GM10266 (cell line): ENCODE results near the gene SIPA1L3.
"Not testable (repeated sequence)": the region's sequence is repeated elsewhere in the genome, so short reads cannot be mapped to it uniquely, and the experiment has no call there.

Source experiments
- DNase-seq: peaks from one replicate; pipeline ENCODE4 v3.0.0; 2012; ENCODE audit errors: extremely low spot score
- CTCF ChIP-seq: IDR thresholded peaks from 2 replicates; pipeline ENCODE4 v1.5.1; 2012; ENCODE audit warnings: mild to moderate bottlenecking, low read depth; ENCODE audit not compliant: control insufficient read depth, insufficient read depth; ENCODE audit errors: missing control alignments

Gene SIPA1L3

GRCh38 chr19:38023671-38024541, 116.9 kb downstream of the SIPA1L3 start:
- no peak for DNase-seq
- no peak for TF ChIP-seq CTCF

- DNase-seq = no peak
- TF ChIP-seq CTCF = no peak
Observed at GRCh38 chr19:38024992-38025908, 118.2 kb downstream of the SIPA1L3 start.

DNA sequence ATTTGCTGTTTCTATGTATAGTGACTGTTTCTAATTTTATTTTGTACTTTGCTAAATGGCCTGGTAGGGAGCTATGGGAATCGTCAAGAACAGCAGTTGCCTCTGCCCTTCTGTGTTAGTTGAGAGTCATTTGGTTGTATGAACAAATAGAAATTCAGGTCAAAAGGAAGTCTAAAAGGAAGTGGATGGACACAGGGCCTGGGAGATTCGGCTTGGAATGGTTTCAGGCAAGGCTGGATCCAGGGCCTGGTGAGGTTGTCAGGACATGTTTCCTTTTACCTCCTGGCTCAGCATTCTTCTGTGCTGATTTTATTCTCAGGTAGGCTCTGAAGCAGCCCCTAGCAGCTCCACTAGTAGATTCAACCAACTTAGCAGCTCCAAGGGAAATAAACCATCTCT, 118.9 kb downstream of the SIPA1L3 start:
- DNase-seq = no peak
- TF ChIP-seq CTCF = no peak

- TF ChIP-seq CTCF = no peak
- no peak for DNase-seq
Observed at GRCh38 chr19:38028913-38029510, 122.0 kb downstream of the SIPA1L3 start.

- not testable (repeated sequence) for DNase-seq
Observed at GRCh38 chr19:38030001-38030400, 123.0 kb downstream of the SIPA1L3 start.

GRCh38 chr19:38030686-38031422, 123.8 kb downstream of the SIPA1L3 start:
- DNase-seq = no peak

More at GRCh38 chr19:38030686-38031422, 123.8 kb downstream of the SIPA1L3 start:
- no peak for TF ChIP-seq CTCF
